HepG2 (cell line): ENCODE data around the gene GARS1. TPM values are rescaled to one million over a fixed set of nuclear protein-coding genes. Genes with fewer than 3 reads are reported as not detected.

Experiments used
- BATF2 ChIP-seq: sonication (generic); formaldehyde crosslinking; IDR thresholded peaks from 2 replicates; pipeline ENCODE4 v1.8.0; 2022; ENCODE audit warnings: mild to moderate bottlenecking, missing genetic modification reagents, moderate library complexity
- ERF ChIP-seq: IDR thresholded peaks from 2 replicates; pipeline ENCODE4 v1.6.1; 2018; ENCODE audit warnings: missing biosample characterization, missing genetic modification reagents
- GATAD2A ChIP-seq: IDR thresholded peaks from 2 replicates; pipeline ENCODE4 v1.6.1; 2016
- KDM2A ChIP-seq: sonication (generic); formaldehyde crosslinking; IDR thresholded peaks from 2 replicates; pipeline ENCODE4 v1.4.0; 2020; ENCODE audit warnings: low read depth, missing genetic modification reagents, borderline replicate concordance
- LCORL ChIP-seq, 2 experiments: fragments of 450-650 bp in 1 of 2; sonication (generic) in 1 of 2; formaldehyde crosslinking in 1 of 2; IDR thresholded peaks; 2 replicates each; pipeline versions ENCODE4 v1.5.0 to v1.6.1; 2017 to 2020; ENCODE audit warnings: antibody characterized with exemption in 1 of 2, missing genetic modification reagents in 1 of 2
- MBD4 ChIP-seq: IDR thresholded peaks from 2 replicates; pipeline ENCODE4 v1.6.1; 2012; ENCODE audit warnings: low read length, inconsistent platforms, borderline replicate concordance
- NFKBIZ ChIP-seq: IDR thresholded peaks from 2 replicates; pipeline ENCODE4 v1.6.1; 2018; ENCODE audit warnings: missing genetic modification reagents, missing compliant biosample characterization
- PHF5A ChIP-seq: IDR thresholded peaks from one replicate; pipeline ENCODE4 v1.6.1; 2018; ENCODE audit warnings: low read depth, missing genetic modification reagents; ENCODE audit not compliant: unreplicated experiment
- PRDM4 ChIP-seq: sonication (generic); formaldehyde crosslinking; IDR thresholded peaks from 2 replicates; pipeline ENCODE4 v1.9.0; 2021; ENCODE audit warnings: missing genetic modification reagents, borderline replicate concordance
- RAD21 ChIP-seq: fragments of 450-650 bp; formaldehyde crosslinking; IDR thresholded peaks from 2 replicates; pipeline ENCODE4 v1.5.0; 2020; ENCODE audit warnings: mild to moderate bottlenecking
- SMC3 ChIP-seq: IDR thresholded peaks from 2 replicates; pipeline ENCODE4 v1.6.1; 2011; ENCODE audit warnings: low read length, improper control_type of control experiment
- XBP1 ChIP-seq: sonication (generic); formaldehyde crosslinking; IDR thresholded peaks from 2 replicates; pipeline ENCODE4 v1.5.0; 2020; ENCODE audit warnings: missing genetic modification reagents
- ZMYM4 ChIP-seq: sonication (generic); formaldehyde crosslinking; IDR thresholded peaks from 2 replicates; pipeline ENCODE4 v1.8.1; 2023; ENCODE audit warnings: mild to moderate bottlenecking, missing genetic modification reagents
- ZNF350 ChIP-seq: sonication (generic); formaldehyde crosslinking; IDR thresholded peaks from 2 replicates; pipeline ENCODE4 v1.4.0; 2020; ENCODE audit warnings: mild to moderate bottlenecking, low read depth, missing genetic modification reagents, borderline replicate concordance
- ZNF562 ChIP-seq: sonication (generic); formaldehyde crosslinking; IDR thresholded peaks from 2 replicates; pipeline ENCODE4 v1.8.0; 2022; ENCODE audit warnings: missing genetic modification reagents, borderline replicate concordance
- ZNF629 ChIP-seq: sonication (generic); formaldehyde crosslinking; conservative IDR thresholded peaks from 2 replicates; pipeline ENCODE4 v1.5.0; 2020; ENCODE audit warnings: missing genetic modification reagents
- polyA plus RNA-seq, 8 experiments: library from polyadenylated mRNA; depleted of rRNA in 3 of 8; stranded (reverse) in 7 of 8; unstranded in 1 of 8; fragments of >200 nt; fragmentation: Illumina TruSeq in 4 of 8; extraction: Trizol in 4 of 8; gene quantifications; 2 replicates each; pipeline versions ENCODE4 v1.2.1 to v1.2.3, GENCODE V29; 2011 to 2016; ENCODE audit warnings: low read depth in 4 of 8, missing spikeins in 1 of 8, mixed read lengths in 1 of 8; ENCODE audit not compliant: insufficient read depth in 1 of 8
- total RNA-seq, 5 experiments: library from RNA; depleted of rRNA; stranded (reverse); fragments of >200 nt; fragmentation: Illumina TruSeq; extraction: Trizol; gene quantifications; 2 replicates each; pipeline ENCODE4 v1.2.3, GENCODE V29; 2016; ENCODE audit warnings: low read depth in 1 of 5
- TF ChIP-seq, protein P1 (sequence below): sonication (generic); formaldehyde crosslinking; IDR thresholded peaks from 2 replicates; pipeline ENCODE4 v1.8.0; 2022; ENCODE audit warnings: mild to moderate bottlenecking, missing genetic modification reagents, moderate library complexity
- TF ChIP-seq, protein P2 (sequence below): sonication (generic); formaldehyde crosslinking; IDR thresholded peaks from 2 replicates; pipeline ENCODE4 v1.4.0; 2020; ENCODE audit warnings: missing genetic modification reagents

Gene GARS1
- total and polyA plus RNA-seq, 2 of the 13 experiments (the other 11 are each of a cell fraction or from before 2014, with no cell fraction given), result 140 to 460 TPM

DNA sequence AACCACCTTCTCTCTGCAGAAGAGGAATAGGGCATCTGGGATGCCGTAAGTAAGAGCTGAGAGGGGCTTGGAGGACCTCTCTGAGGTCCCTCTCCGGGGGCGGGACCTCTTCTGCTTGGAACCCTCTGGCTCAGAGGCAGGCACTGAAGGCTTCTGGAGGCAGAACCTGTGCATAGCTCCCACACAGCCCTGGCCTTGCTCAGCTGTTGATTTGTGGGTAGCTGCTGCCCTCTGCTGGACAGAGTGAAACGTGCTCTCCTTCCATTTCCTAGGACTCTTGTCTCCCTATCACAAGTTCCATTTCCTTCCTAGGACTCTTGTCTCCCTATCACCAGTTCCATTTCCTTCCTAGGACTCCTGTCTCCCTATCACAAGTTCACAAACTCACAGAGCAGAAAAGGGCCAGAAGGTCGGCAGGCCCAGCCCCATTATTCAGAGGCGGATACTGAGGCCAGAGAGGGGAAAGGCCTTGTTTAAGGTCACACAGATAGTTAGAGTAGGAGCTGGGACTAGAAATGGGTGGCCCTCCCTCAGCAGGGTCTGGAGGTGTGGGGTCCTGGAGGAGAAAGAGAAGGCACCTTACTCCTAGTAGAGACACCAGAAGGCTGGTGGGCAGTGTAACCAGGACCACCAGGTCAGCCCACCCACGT lies 30.3 kb upstream of the GARS1 start (continued):
- TF ChIP-seq, protein P1, sequence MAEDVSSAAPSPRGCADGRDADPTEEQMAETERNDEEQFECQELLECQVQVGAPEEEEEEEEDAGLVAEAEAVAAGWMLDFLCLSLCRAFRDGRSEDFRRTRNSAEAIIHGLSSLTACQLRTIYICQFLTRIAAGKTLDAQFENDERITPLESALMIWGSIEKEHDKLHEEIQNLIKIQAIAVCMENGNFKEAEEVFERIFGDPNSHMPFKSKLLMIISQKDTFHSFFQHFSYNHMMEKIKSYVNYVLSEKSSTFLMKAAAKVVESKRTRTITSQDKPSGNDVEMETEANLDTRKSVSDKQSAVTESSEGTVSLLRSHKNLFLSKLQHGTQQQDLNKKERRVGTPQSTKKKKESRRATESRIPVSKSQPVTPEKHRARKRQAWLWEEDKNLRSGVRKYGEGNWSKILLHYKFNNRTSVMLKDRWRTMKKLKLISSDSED (CRISPR knock-in tag), result no peak
- TF ChIP-seq ZNF562 (CRISPR knock-in tag), result no peak
- TF ChIP-seq RAD21 (CRISPR knock-in tag), result peak; percentile 93
- TF ChIP-seq, protein P2, sequence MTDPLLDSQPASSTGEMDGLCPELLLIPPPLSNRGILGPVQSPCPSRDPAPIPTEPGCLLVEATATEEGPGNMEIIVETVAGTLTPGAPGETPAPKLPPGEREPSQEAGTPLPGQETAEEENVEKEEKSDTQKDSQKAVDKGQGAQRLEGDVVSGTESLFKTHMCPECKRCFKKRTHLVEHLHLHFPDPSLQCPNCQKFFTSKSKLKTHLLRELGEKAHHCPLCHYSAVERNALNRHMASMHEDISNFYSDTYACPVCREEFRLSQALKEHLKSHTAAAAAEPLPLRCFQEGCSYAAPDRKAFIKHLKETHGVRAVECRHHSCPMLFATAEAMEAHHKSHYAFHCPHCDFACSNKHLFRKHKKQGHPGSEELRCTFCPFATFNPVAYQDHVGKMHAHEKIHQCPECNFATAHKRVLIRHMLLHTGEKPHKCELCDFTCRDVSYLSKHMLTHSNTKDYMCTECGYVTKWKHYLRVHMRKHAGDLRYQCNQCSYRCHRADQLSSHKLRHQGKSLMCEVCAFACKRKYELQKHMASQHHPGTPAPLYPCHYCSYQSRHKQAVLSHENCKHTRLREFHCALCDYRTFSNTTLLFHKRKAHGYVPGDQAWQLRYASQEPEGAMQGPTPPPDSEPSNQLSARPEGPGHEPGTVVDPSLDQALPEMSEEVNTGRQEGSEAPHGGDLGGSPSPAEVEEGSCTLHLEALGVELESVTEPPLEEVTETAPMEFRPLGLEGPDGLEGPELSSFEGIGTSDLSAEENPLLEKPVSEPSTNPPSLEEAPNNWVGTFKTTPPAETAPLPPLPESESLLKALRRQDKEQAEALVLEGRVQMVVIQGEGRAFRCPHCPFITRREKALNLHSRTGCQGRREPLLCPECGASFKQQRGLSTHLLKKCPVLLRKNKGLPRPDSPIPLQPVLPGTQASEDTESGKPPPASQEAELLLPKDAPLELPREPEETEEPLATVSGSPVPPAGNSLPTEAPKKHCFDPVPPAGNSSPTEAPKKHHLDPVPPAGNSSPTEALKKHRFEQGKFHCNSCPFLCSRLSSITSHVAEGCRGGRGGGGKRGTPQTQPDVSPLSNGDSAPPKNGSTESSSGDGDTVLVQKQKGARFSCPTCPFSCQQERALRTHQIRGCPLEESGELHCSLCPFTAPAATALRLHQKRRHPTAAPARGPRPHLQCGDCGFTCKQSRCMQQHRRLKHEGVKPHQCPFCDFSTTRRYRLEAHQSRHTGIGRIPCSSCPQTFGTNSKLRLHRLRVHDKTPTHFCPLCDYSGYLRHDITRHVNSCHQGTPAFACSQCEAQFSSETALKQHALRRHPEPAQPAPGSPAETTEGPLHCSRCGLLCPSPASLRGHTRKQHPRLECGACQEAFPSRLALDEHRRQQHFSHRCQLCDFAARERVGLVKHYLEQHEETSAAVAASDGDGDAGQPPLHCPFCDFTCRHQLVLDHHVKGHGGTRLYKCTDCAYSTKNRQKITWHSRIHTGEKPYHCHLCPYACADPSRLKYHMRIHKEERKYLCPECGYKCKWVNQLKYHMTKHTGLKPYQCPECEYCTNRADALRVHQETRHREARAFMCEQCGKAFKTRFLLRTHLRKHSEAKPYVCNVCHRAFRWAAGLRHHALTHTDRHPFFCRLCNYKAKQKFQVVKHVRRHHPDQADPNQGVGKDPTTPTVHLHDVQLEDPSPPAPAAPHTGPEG (CRISPR knock-in tag), result no peak
- peak; percentile 37; the same call in 1 of the 2 replicates for TF ChIP-seq KDM2A
- TF ChIP-seq ERF (CRISPR knock-in tag), result 0 out of 2 replicates have a peak, but pooled peaks have one; percentile 26
- no peak for TF ChIP-seq PHF5A
- TF ChIP-seq BATF2 (CRISPR knock-in tag), result no peak
- TF ChIP-seq LCORL (IDR thresholded peaks at IDR 0.05), result no peak
- 0 out of 2 replicates have a peak, but pooled peaks have one; percentile 24 for TF ChIP-seq LCORL (CRISPR knock-in tag; IDR thresholded peaks at IDR 0.05)
- TF ChIP-seq NFKBIZ (CRISPR knock-in tag), result no peak
- no peak for TF ChIP-seq PRDM4 (CRISPR knock-in tag)
- TF ChIP-seq SMC3, result peak; percentile 93
- TF ChIP-seq ZMYM4 (CRISPR knock-in tag), result peak; percentile 30; the same call in 1 of the 2 replicates
- 0 out of 2 replicates have a peak, but pooled peaks have one; percentile 17 for TF ChIP-seq GATAD2A (CRISPR knock-in tag)
- TF ChIP-seq ZNF350 (CRISPR knock-in tag), result 0 out of 2 replicates have a peak, but pooled peaks have one; percentile 20
- no peak for TF ChIP-seq XBP1
- no peak for TF ChIP-seq MBD4
- TF ChIP-seq ZNF629 (CRISPR knock-in tag), result 0 out of 2 replicates have a peak, but pooled peaks have one; percentile 9
